CD4-positive, alpha-beta T cell treated with Interleukin-12 subunit alpha and Interleukin-12 subunit beta, for 1 hour (primary cell): ENCODE measurements around the gene TIPRL.
"Not testable (repeated sequence)": the region's sequence is repeated elsewhere in the genome, so short reads cannot be mapped to it uniquely, and the experiment has no call there.

Experiments
- DNase-seq: peaks from one replicate; pipeline ENCODE4 v3.0.0-alpha.2; 2020

Gene TIPRL

GRCh38 chr1:168159979-168160378, 18.8 kb upstream of the TIPRL start:
- no peak for DNase-seq

GRCh38 chr1:168161459-168161858, 17.3 kb upstream of the TIPRL start:
- DNase-seq = no peak

- DNase-seq = no peak
Measured at GRCh38 chr1:168163670-168164069, 15.1 kb upstream of the TIPRL start.

- DNase-seq = no peak
Measured at GRCh38 chr1:168164771-168165170, 14.0 kb upstream of the TIPRL start.

GRCh38 chr1:168167806-168168205, 11.0 kb upstream of the TIPRL start:
- no peak for DNase-seq

- no peak for DNase-seq
Measured at GRCh38 chr1:168170564-168171508, 7.9 kb upstream of the TIPRL start.

GRCh38 chr1:168172250-168172915, 6.4 kb upstream of the TIPRL start:
- DNase-seq = no peak

GRCh38 chr1:168178227-168178637, 530 bp upstream of the TIPRL start:
- DNase-seq = no peak

GRCh38 chr1:168179438-168180147, 831 bp downstream of the TIPRL start:
- DNase-seq = peak; percentile 5

- peak; percentile 14 for DNase-seq
Measured at GRCh38 chr1:168180148-168180524, 1.4 kb downstream of the TIPRL start.

GRCh38 chr1:168181063-168181720, 2.4 kb downstream of the TIPRL start:
- not testable (repeated sequence) for DNase-seq

- DNase-seq = no peak
Measured at GRCh38 chr1:168187177-168187576, 8.4 kb downstream of the TIPRL start.

GRCh38 chr1:168190403-168190802, 11.6 kb downstream of the TIPRL start:
- DNase-seq = no peak

- no peak for DNase-seq
Measured at GRCh38 chr1:168195199-168196135, 16.7 kb downstream of the TIPRL start.

- no peak for DNase-seq
Measured at GRCh38 chr1:168199056-168199455, 20.3 kb downstream of the TIPRL start.

- no peak for DNase-seq
Measured at GRCh38 chr1:168202941-168203654, 24.3 kb downstream of the TIPRL start.

- DNase-seq = no peak
Measured at GRCh38 chr1:168206111-168206510, 27.3 kb downstream of the TIPRL start.

- DNase-seq = not testable (repeated sequence)
Measured at GRCh38 chr1:168207673-168208072, 28.9 kb downstream of the TIPRL start.

- no peak for DNase-seq
Measured at GRCh38 chr1:168210312-168210711, 31.6 kb downstream of the TIPRL start.

GRCh38 chr1:168213349-168213748, 34.6 kb downstream of the TIPRL start:
- DNase-seq = no peak

GRCh38 chr1:168216171-168216570, 37.4 kb downstream of the TIPRL start:
- no peak for DNase-seq
